Measurements from ENCODE around the gene SHC1. TPM values are rescaled to one million over a fixed set of nuclear protein-coding genes. Genes with fewer than 3 reads are reported as not detected.

The SHC1 gene
- total RNA-seq, 2 experiments from 2014 or later = 69.6 to 72.4 TPM

DNA sequence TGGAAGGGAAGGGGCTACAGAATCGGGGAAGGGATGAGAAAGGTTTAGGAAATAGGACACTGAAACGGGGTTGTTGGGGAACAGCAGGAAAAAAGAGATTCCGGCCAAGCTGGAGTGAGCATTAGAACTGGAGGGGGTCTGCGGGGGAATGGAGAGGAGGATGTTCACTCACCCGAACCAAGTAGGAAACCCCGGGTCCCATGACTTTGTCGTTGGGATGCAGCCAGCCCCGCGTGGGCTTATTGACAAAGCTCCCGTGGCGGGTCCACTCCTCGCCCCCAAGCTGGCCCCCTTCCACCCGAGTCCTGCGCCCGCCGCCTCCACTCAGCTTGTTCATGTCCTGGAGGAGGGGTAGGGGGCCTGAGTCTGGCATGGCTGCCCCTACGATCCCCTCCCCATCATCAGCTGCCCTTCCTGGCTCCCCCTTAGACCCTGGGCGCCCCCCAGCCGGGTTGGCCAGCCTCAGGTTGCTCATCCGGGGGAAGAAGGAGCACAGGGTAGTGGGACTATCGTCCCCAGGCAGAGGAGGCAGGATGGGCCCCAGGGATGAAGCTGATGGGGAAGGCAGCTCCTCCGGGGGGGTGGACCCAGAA is 591 bp downstream of the SHC1 start:
- ChIA-PET CTCF (interaction anchor here (0.7 to 3.6 kb wide), 5 partner anchors 8 to 550 kb away, joined by 3 to 16 read pairs (median 6); partner anchors contain the start of genes PBXIP1 and PYGO2), POLR2A (interaction anchor here (1.4 to 3.1 kb wide), 3 partner anchors 8 to 18 kb away, joined by 4 to 15 read pairs (median 11); partner anchors contain the start of genes PBXIP1 and PYGO2)
- Mint-ChIP-seq H3K27me3 (ENCODE audit: low read depth) (no peaks in the 10 kb centered on the region), H3K36me3 (ENCODE audit: low read depth) (peaks cover 43% of the 10 kb centered on the region), H3K4me3 (no peak overlapping the region), H3K9me3 (ENCODE audit: insufficient read depth) (no peaks in the 10 kb centered on the region), H3K4me1 (ENCODE audit: low read depth) (peaks cover 52% of the 10 kb centered on the region), H3K27ac (no peak overlapping the region)
- ATAC-seq = no peak
- no peak for DNase-seq

DNA sequence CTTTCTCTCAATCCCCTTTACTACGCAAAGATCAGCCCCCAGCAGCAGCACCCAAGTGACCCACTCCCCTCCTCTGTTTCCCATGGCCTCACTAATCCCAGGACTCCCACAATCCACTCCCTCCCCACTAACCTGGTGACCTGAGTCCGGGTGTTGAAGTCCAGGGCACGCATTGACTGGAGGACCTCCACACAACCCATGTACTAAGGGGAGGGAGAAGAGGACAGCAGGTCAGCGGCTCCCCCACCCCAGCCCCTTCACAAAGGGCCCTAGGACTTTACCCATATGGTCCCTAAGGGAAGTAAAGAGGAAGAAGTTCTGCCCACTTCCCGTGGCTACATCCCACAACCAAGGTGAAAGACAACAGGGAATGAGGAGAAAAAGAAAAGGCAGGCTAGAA is 1.3 kb downstream of the SHC1 start:
- DNase-seq (no peak), ATAC-seq (no peak)
- Mint-ChIP-seq H3K4me1 (ENCODE audit: low read depth) (peaks cover 52% of the 10 kb centered on the region), H3K4me3 (no peak overlapping the region), H3K9me3 (ENCODE audit: insufficient read depth) (no peaks in the 10 kb centered on the region), H3K27ac (peak overlapping the region; percentile 12), H3K36me3 (ENCODE audit: low read depth) (peaks cover 48% of the 10 kb centered on the region), H3K27me3 (ENCODE audit: low read depth) (no peaks in the 10 kb centered on the region)
- ChIA-PET CTCF (interaction anchor here (0.7 to 3.6 kb wide), 4 partner anchors 7 to 550 kb away, joined by 3 to 16 read pairs (median 3); partner anchors contain the start of gene PYGO2), POLR2A (interaction anchor here (2.3 to 3.1 kb wide), 2 partner anchors 8 to 13 kb away, joined by 11 to 15 read pairs; partner anchors contain the start of genes PBXIP1 and PYGO2)

DNA sequence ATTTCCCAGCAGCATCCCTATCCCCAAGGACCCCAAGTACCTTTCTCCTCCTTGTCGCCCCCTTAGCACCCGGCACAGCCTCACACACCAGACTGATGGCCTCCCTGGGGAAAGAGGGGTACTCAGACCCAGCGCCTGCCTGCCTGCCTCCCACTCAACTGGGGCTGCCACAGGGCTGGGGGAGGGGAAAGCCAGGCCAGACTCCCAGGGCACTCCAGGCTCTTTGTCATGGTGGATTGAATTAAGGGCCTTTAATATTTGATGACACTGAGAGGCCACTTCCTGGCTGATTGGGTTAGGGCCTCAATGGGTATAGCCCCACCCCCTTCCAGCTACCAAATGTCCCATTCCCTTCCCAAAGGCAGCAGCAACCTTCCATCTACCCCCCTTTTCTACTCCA is 1.8 kb downstream of the SHC1 start:
- no peak for DNase-seq
- H3K4me3 Mint-ChIP-seq = no peak overlapping the region
- no peaks in the 10 kb centered on the region for H3K27me3 Mint-ChIP-seq (ENCODE audit: low read depth)
- peak overlapping the region; percentile 20 for H3K27ac Mint-ChIP-seq
- ChIA-PET POLR2A (no interaction called here), CTCF (interaction anchor here (0.8 to 1.5 kb wide), 2 partner anchors 14 to 49 kb away, joined by 3 read pairs; no protein-coding TSS in a partner anchor)
- no peak for ATAC-seq
- no peaks in the 10 kb centered on the region for H3K9me3 Mint-ChIP-seq (ENCODE audit: insufficient read depth)
- H3K4me1 Mint-ChIP-seq (ENCODE audit: low read depth) = peaks cover 55% of the 10 kb centered on the region
- H3K36me3 Mint-ChIP-seq (ENCODE audit: low read depth) = peaks cover 53% of the 10 kb centered on the region

DNA sequence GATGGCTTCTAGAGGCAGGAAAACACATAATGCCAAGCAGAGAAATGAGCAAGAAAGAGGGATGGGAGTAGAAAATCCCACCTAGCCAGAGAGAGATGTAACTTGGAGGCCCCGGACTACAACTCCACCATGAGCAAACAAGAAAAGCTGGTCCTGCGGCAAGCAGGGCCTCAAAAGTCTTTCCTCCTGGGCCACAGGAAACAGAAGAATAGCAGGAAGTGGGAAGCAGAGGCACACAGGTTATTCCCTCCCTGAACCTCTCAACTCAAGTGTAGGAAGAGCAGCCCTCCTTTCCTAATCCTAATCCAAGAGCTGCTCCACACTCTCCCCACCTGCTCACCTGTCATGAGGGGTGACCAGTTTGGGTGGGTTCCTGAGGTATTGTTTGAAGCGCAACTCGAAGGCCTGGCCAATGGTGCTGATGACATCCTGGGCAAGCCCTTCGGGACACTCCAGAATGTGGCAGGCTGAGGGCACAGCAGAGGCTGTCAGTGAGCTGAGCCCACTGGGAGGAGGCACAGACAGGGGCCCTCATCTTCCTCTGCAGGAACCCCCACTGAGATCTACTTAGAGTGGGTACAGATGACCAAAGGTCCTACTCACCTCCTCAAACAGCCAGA is 3.1 kb downstream of the SHC1 start:
- POLR2A ChIA-PET = interaction anchor here (1.0 to 4.2 kb wide), 2 partner anchors 12 to 32 kb away, joined by 3 to 23 read pairs; partner anchors contain the start of gene PBXIP1
- no peaks in the 10 kb centered on the region for H3K27me3 Mint-ChIP-seq (ENCODE audit: low read depth)
- H3K4me1 Mint-ChIP-seq (ENCODE audit: low read depth) = peaks cover 60% of the 10 kb centered on the region
- H3K4me3 Mint-ChIP-seq = no peak overlapping the region
- no peaks in the 10 kb centered on the region for H3K9me3 Mint-ChIP-seq (ENCODE audit: insufficient read depth)
- CTCF ChIA-PET = interaction anchor here (0.8 to 1.7 kb wide), 3 partner anchors 23 to 94 kb away, joined by 3 to 5 read pairs (median 4); partner anchors contain the start of gene ADAM15
- peak overlapping the region; percentile 25 for H3K27ac Mint-ChIP-seq
- ATAC-seq (no peak), DNase-seq (no peak)
- H3K36me3 Mint-ChIP-seq (ENCODE audit: low read depth) = peaks cover 58% of the 10 kb centered on the region

DNA sequence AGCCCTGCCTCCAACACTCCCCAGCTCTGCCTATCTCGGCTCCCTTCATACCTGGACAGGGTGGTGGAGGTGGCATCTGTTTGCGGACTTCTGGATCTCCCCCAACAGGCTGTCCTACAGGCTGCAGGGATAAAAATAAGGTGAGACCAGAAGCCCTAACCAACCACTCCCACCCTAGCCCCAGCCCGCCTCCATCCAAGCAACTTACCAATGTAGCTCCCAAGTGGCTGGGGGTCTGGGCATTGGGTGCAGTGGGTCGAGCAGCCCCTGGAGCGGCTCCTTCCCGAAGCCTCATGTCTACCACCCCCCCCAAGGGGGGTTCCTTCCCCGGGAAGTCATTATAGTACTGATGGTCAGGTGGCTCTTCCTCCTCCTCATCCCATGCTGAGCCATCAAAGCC is 4.4 kb downstream of the SHC1 start:
- Mint-ChIP-seq H3K4me3 (no peak overlapping the region), H3K4me1 (ENCODE audit: low read depth) (peaks cover 52% of the 10 kb centered on the region), H3K27me3 (ENCODE audit: low read depth) (no peaks in the 10 kb centered on the region), H3K9me3 (ENCODE audit: insufficient read depth) (no peaks in the 10 kb centered on the region), H3K27ac (no peak overlapping the region), H3K36me3 (ENCODE audit: low read depth) (peaks cover 53% of the 10 kb centered on the region)
- CTCF ChIA-PET = interaction anchor here (1.3 to 1.4 kb wide), 2 partner anchors 22 to 34 kb away, joined by 4 to 6 read pairs; no protein-coding TSS in a partner anchor
- DNase-seq = no peak
- no peak for ATAC-seq
- POLR2A ChIA-PET = interaction anchor here (3.0 to 4.2 kb wide), 2 partner anchors 8 to 11 kb away, joined by 13 to 23 read pairs; partner anchors contain the start of gene PBXIP1

DNA sequence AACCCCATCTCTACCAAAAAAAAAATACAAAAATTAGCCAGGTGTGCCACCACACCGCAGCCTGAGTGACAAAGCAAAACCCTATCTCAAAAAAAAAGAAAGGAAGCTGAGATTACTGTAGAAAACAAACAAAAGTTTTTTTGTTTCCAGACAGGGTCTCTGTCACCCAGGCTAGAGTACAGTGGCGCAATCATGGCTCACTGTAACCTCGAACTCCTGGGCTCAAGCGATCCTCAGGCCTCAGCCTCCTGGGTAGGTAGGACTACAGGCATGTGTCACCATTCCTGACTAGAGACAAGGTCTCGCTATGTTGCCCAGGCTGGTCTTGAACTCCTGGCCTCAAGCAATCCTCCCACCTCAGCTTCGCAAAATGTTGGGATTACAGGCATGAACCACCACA is 6.2 kb downstream of the SHC1 start:
- ATAC-seq = no peak
- Mint-ChIP-seq H3K27ac (peak overlapping the region; percentile 27), H3K36me3 (ENCODE audit: low read depth) (peaks cover 62% of the 10 kb centered on the region), H3K9me3 (ENCODE audit: insufficient read depth) (no peaks in the 10 kb centered on the region), H3K4me1 (ENCODE audit: low read depth) (peaks cover 53% of the 10 kb centered on the region), H3K4me3 (no peak overlapping the region), H3K27me3 (ENCODE audit: low read depth) (no peaks in the 10 kb centered on the region)
- POLR2A ChIA-PET = interaction anchor here (3.0 to 4.2 kb wide), 2 partner anchors 9 kb away, joined by 13 to 23 read pairs; partner anchors contain the start of gene PBXIP1
- CTCF ChIA-PET = interaction anchor here (0.7 to 4.0 kb wide), 4 partner anchors 9 to 53 kb away, joined by 3 to 22 read pairs (median 3); no protein-coding TSS in a partner anchor
- no peak for DNase-seq

DNA sequence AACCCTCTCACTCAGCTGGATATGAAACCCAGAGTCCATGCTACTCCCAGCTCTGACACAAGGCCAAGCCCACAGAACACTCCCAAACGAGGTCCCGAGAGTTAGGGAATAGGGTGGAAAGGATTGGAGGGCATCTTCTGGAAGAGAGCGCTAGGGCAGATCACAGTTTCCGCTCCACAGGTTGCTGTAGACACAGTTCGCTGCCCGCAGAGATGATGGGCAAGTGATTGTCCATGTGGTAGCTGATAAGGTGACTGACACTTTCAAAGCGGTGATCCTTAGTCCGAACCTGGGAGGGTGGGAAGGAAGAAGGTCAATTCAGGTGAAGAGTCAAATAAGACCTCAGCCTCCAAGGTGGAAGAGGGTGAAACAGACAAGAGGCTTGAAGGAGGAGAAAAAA is 6.9 kb downstream of the SHC1 start:
- ChIA-PET CTCF (interaction anchor here (1.1 to 4.0 kb wide), 2 partner anchors 10 to 53 kb away, joined by 3 to 22 read pairs; no protein-coding TSS in a partner anchor), POLR2A (interaction anchor here (3.0 to 4.2 kb wide), 2 partner anchors 8 to 10 kb away, joined by 13 to 23 read pairs; partner anchors contain the start of gene PBXIP1)
- peak overlapping the region; percentile 53 for H3K27ac Mint-ChIP-seq
- H3K4me3 Mint-ChIP-seq = no peak overlapping the region
- H3K36me3 Mint-ChIP-seq (ENCODE audit: low read depth) = peaks cover 64% of the 10 kb centered on the region
- no peak for ATAC-seq
- no peaks in the 10 kb centered on the region for H3K27me3 Mint-ChIP-seq (ENCODE audit: low read depth)
- H3K4me1 Mint-ChIP-seq (ENCODE audit: low read depth) = peaks cover 46% of the 10 kb centered on the region
- DNase-seq = no peak
- no peaks in the 10 kb centered on the region for H3K9me3 Mint-ChIP-seq (ENCODE audit: insufficient read depth)

DNA sequence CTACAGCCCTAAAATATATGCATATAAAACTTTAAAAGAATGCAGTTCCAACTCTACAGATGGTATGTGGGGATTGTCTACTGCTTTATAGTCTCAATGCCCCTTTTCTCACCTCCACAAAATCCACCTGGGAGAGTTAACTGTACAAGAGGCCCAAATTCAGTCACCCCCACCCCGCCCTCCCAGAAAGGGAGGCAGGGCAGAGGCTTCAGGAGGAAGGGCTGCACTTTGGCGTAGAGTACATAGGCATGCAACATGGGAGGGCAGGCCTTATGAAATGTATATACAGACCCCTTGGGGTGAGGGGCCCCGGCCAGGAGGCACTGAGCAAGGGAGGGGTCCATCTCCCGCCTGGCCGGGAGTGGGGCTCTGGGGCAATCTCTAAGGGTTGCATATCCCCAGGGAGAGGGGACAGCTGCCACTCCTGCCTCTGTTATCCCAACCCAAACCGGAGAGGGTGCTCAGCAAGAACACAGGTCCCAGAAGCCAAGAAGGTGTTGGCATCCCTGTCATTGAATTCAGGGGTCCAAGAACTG is 7.7 kb downstream of the SHC1 start:
- CTCF ChIA-PET = interaction anchor here (2.1 to 4.0 kb wide), 4 partner anchors 8 to 89 kb away, joined by 11 to 22 read pairs (median 18); partner anchors contain the start of genes ADAM15, CKS1B and SHC1
- Mint-ChIP-seq H3K4me1 (ENCODE audit: low read depth) (peaks cover 43% of the 10 kb centered on the region), H3K27me3 (ENCODE audit: low read depth) (no peaks in the 10 kb centered on the region), H3K36me3 (ENCODE audit: low read depth) (peaks cover 64% of the 10 kb centered on the region), H3K4me3 (peak overlapping the region; percentile 85), H3K27ac (peak overlapping the region; percentile 89), H3K9me3 (ENCODE audit: insufficient read depth) (no peaks in the 10 kb centered on the region)
- ATAC-seq (no peak), DNase-seq (no peak)
- POLR2A ChIA-PET = interaction anchor here (0.7 to 4.9 kb wide), 2 partner anchors 11 kb away, joined by 3 to 31 read pairs; partner anchors contain the start of gene CKS1B

DNA sequence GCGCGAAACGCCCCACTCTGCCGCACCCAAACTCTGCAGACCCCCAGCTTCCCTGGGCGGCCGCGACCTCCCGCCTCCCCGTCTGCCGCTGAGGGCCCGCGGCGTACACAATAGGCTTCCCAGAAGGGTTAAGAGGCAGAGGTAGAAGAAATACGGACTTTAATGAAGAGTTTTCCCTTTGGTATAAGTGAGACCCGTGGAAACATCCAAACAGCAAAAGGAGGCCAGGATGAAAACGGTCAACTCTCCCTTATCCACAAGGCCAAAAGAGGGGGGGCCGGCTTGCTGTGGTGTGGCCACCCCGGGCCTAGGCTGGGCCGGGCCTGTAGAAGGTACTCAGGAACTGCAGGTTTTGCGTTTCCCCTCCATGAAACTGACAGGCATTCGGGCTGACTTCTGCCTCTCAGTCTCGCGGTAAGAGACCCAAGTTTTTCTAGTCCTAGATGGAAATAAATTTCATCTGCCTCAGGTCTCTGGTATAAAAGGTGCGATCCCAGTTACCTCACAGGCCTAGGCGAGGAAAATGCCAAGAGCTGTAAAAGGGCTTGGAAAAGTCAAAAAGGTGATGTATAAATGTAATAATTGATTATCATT is 8.3 kb downstream of the SHC1 start:
- Mint-ChIP-seq H3K27me3 (ENCODE audit: low read depth) (no peaks in the 10 kb centered on the region), H3K36me3 (ENCODE audit: low read depth) (peaks cover 63% of the 10 kb centered on the region), H3K9me3 (ENCODE audit: insufficient read depth) (no peaks in the 10 kb centered on the region), H3K4me1 (ENCODE audit: low read depth) (peaks cover 39% of the 10 kb centered on the region), H3K4me3 (peak overlapping the region; percentile 85), H3K27ac (peak overlapping the region; percentile 89)
- DNase-seq (peak; percentile 47), ATAC-seq (peak; percentile 5)
- POLR2A ChIA-PET = interaction anchor here (0.7 to 4.9 kb wide), 6 partner anchors 8 to 21 kb away, joined by 3 to 31 read pairs (median 8); partner anchors contain the start of genes CKS1B, FLAD1 and SHC1
- CTCF ChIA-PET = interaction anchor here (1.2 to 4.0 kb wide), 8 partner anchors 9 to 402 kb away, joined by 4 to 22 read pairs (median 14); partner anchors contain the start of genes ADAM15, CKS1B and SHC1

DNA sequence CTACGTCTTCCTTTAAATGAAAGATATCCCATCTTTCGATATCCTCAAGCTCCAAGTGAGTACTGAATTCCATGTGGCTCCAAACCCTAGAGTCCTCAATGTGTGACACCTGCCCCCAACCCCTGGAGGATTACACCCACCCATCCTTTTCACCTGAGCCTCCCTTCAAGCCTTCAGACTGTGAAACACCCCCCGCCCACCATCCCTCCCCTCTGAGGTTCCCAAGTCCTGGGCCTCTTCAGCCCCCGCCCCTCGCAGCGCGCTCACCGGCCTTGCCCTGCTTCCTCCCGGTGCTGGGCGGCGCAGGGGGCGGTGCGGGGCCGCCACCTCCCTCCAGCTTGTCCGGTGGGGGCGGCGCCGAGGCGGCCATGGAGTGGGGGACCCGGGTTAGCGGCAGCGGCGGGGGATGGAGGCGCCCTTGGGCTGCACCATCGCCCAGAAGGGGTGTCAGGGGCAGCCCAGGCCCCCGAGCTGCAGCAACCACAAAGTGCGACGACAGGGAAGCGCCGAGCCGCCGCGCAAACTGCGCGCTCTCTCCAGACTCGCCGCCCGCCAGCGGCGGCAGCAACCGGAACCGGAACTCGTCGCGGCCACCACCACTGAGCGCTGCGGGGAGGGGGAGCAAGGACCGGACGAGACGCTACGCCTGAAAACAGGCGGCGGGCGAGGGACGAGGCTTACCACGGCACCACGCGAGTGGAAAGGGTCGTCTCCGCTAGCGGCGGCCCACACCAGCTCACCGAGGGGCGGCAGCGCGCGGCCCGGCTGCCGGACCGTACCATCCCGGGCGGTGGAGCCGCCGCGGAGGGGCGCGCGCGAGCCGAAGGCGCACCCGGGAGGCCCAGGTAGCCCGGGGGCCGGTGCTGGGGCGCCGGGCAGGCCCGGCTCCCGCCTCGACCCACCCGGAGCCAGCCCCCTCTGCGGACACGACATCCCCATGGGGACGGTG is 9.1 kb downstream of the SHC1 start, which contains the start of gene PYGO2:
TSS of gene PYGO2 (minus strand) at position 576 of the 949 bp plus-strand sequence. CDS start at position 370, 206 bp downstream.
- ATAC-seq = peak; percentile 83
- Mint-ChIP-seq H3K4me3 (peak within 1 kb of the TSS; percentile 94), H3K4me1 (ENCODE audit: low read depth) (peaks cover 45% of the 10 kb centered on the region), H3K27ac (peak within 1 kb of the TSS; percentile 89), H3K36me3 (ENCODE audit: low read depth) (peaks cover 57% of the 10 kb centered on the region), H3K9me3 (ENCODE audit: insufficient read depth) (no peaks in the 10 kb centered on the region), H3K27me3 (ENCODE audit: low read depth) (no peaks in the 10 kb centered on the region)
- POLR2A ChIA-PET = interaction anchor here (1.2 to 4.9 kb wide), 8 partner anchors 9 to 38 kb away, joined by 3 to 31 read pairs (median 7); partner anchors contain the start of genes CKS1B, FLAD1, PMVK and SHC1
- CTCF ChIA-PET = interaction anchor here (0.7 to 4.0 kb wide), 13 partner anchors 9 to 402 kb away, joined by 3 to 22 read pairs (median 6); partner anchors contain the start of genes ADAM15, CKS1B and SHC1
- DNase-seq = peak; percentile 85
